IgD-negative memory B cell (primary cell): ENCODE results near the gene MRPS2. TPM values are rescaled to one million over a fixed set of nuclear protein-coding genes. Genes with fewer than 3 reads are reported as not detected.
"Not testable (repeated sequence)": the region's sequence is repeated elsewhere in the genome, so short reads cannot be mapped to it uniquely, and the experiment has no call there.

Source experiments
- H3K27ac Mint-ChIP-seq, 3 donors: one replicate each; pipeline ENCODE4 v1.8.0; 2020 to 2022; ENCODE audit warnings: mild to moderate bottlenecking in 3 of 3, mixed read lengths in 3 of 3, moderate library complexity in 1 of 3
- H3K27me3 Mint-ChIP-seq: one replicate; pipeline ENCODE4 v1.8.0; 2021; ENCODE audit warnings: mixed read lengths
- H3K36me3 Mint-ChIP-seq: one replicate; pipeline ENCODE4 v1.8.0; 2020; ENCODE audit warnings: mild to moderate bottlenecking, mixed read lengths
- H3K4me1 Mint-ChIP-seq, 3 donors: one replicate each; pipeline ENCODE4 v1.8.0; 2020 to 2022; ENCODE audit warnings: mixed read lengths in 3 of 3, mild to moderate bottlenecking in 1 of 3
- H3K4me3 Mint-ChIP-seq, 4 donors: one replicate each; pipeline ENCODE4 v1.8.0; 2020 to 2022; ENCODE audit warnings: mild to moderate bottlenecking in 4 of 4, mixed read lengths in 4 of 4, moderate library complexity in 3 of 4
- H3K9me3 Mint-ChIP-seq, 3 donors: one replicate each; pipeline ENCODE4 v1.8.0; 2020 to 2021; ENCODE audit warnings: mixed read lengths in 3 of 3, mild to moderate bottlenecking in 1 of 3
- polyA plus RNA-seq: library from polyadenylated mRNA; unstranded; fragments of 300-500 nt; fragmentation: Illumina TruSeq; gene quantifications from one replicate; pipeline ENCODE4 v1.2.3, GENCODE V29; 2021

The MRPS2 gene
- polyA plus RNA-seq, 1 donor from 2014 or later, result 65.7 TPM

DNA sequence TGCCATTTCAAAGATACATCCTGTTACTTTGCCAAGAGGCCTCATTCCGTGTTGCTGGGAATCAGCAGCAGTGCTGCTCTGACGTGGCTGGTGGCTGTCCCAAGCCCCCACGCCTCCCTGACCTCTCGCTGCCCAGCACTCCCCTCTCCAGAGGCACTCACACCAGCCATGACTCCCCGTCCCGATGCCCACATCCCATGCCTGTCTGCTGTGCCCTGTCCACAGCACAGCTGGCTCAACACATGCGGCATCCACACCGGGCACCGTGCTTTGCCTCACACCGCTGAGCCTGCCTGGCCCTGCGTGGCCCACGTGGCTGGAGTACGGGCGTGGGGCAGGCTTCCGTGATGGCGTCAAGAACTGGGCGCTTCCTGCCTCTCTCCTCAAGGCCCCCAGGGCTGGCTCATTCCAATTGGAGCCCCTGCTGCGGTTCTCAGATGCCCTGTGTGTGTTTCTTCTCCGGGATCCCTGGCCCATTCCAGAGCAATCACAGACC is 12.9 kb downstream of the MRPS2 start:
- H3K27me3 Mint-ChIP-seq, result peaks cover 3% of the 10 kb centered on the region
- H3K36me3 Mint-ChIP-seq, result no peaks in the 10 kb centered on the region
- no peak overlapping the region for H3K27ac Mint-ChIP-seq
- H3K4me3 Mint-ChIP-seq, result no peak overlapping the region
- H3K9me3 Mint-ChIP-seq, result peaks cover 5 to 17% (median 9%) of the 10 kb centered on the region in 3 donors
- peaks cover 0 to 4% (median 3%) of the 10 kb centered on the region in 3 donors for H3K4me1 Mint-ChIP-seq

DNA sequence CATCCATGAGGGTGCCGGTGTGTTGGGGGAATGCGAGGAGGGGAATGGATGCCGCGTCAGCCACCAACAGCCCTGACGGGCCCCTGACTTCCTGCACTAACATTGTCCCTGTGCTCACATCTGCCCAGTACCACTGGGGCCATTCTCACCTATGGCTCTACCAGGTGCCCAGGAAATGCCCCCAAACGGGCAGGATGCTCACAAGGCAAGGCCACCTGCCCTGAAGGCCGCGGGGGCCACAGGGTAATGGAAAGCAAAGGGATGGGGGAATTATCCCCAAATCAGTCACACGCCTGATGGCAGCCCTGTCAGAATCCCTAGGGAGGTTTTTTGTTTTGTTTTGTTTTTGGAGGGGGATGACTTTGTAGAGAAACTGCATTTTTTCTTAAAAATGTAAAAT is 13.4 kb downstream of the MRPS2 start:
- H3K36me3 Mint-ChIP-seq, H3K4me1 Mint-ChIP-seq, H3K27me3 Mint-ChIP-seq, H3K27ac Mint-ChIP-seq: not testable (repeated sequence)
- Mint-ChIP-seq H3K4me3 (peak overlapping the region in 1 of 4 donors; percentile 22), H3K9me3 (peaks cover 5 to 14% (median 9%) of the 10 kb centered on the region in 3 donors)

DNA sequence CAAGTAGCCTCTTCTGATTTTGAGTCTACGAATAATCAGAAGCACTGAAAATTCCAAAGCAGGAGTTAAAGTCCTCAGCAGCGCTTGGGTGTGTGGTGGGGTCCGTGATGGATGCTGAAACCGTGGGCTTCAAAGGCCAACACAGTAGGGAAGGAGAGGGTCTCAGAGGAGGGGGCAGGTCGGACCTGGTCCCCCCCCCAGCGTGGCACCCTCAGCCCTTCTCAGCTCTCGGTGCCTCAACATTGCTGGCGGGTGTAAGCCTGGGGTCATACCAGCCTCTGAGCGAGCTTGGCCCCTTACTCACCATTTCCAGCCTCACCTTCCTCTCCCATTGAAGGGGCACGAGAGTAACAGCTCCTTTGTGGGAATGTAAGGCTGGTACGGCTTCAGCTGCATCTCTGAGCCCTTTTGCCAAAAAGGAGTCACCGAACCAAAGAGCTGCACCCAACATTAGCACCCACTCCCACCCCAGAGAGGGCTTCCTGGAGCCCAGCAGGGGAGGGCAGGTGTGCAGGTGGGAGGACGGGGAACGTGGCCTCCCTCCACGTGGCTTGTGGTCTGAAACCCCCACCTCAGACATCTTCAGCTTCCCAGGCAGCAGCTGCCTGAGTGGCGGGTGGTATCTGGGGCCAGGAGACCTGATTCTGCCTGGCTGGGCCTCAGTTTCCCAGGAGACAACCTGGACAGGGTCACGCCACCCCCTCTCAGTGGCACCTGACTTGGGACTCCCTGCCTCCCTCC is 14.0 kb downstream of the MRPS2 start:
- H3K27me3 Mint-ChIP-seq, result no peaks in the 10 kb centered on the region
- peak overlapping the region in 1 of 4 donors; percentile 22 for H3K4me3 Mint-ChIP-seq
- H3K27ac Mint-ChIP-seq, result no peak overlapping the region
- peaks cover 0 to 6% (median 3%) of the 10 kb centered on the region in 3 donors for H3K4me1 Mint-ChIP-seq
- peaks cover 1 to 8% (median 3%) of the 10 kb centered on the region in 3 donors for H3K9me3 Mint-ChIP-seq
- H3K36me3 Mint-ChIP-seq, result no peaks in the 10 kb centered on the region

DNA sequence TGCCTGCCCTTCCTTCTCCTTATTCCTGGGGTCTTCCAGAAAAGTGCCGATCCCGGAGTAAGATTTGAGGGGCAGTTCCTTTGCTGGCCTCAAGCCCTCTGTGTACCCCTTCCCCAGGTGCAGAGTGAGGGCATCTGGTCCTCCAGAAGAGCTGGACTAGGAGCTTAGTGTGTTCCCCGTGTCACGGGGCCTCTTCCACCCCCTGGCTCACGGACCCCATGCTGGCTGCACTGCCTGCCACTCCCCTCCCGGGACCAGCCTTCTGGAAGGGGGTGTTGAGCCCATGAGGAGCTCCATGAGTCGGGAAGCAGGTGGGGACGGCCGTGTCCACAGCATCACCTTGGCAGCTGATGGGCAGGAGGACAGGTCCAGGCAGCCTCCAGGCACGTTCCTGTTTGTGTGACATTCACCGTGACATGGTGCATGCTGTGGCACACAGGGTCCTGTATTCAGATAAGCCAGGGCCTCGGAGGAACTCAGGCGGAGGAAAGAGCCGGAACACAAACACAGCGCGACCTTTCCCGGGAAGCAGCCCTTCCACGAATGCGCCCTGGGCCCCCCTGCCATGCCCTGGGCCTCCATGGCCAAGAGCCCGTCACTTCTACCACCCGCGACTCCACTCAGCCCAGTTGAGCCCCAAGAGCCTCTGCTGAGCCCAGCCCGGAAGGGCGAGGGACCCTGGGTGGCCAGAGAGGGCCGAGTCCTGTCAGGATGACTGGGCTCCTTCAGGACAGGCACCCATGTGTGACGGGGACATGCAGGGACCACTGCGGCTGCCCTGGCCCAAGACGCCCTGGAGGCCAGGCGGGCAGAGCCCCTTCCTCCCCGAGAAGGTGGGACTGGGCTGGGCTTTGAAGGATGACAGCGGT is 14.8 kb downstream of the MRPS2 start:
- peaks cover 0 to 6% (median 0%) of the 10 kb centered on the region in 3 donors for H3K9me3 Mint-ChIP-seq
- peaks cover 0 to 6% (median 3%) of the 10 kb centered on the region in 3 donors for H3K4me1 Mint-ChIP-seq
- peaks cover 2% of the 10 kb centered on the region for H3K27me3 Mint-ChIP-seq
- no peak overlapping the region for H3K27ac Mint-ChIP-seq
- no peak overlapping the region for H3K4me3 Mint-ChIP-seq
- H3K36me3 Mint-ChIP-seq, result no peaks in the 10 kb centered on the region

DNA sequence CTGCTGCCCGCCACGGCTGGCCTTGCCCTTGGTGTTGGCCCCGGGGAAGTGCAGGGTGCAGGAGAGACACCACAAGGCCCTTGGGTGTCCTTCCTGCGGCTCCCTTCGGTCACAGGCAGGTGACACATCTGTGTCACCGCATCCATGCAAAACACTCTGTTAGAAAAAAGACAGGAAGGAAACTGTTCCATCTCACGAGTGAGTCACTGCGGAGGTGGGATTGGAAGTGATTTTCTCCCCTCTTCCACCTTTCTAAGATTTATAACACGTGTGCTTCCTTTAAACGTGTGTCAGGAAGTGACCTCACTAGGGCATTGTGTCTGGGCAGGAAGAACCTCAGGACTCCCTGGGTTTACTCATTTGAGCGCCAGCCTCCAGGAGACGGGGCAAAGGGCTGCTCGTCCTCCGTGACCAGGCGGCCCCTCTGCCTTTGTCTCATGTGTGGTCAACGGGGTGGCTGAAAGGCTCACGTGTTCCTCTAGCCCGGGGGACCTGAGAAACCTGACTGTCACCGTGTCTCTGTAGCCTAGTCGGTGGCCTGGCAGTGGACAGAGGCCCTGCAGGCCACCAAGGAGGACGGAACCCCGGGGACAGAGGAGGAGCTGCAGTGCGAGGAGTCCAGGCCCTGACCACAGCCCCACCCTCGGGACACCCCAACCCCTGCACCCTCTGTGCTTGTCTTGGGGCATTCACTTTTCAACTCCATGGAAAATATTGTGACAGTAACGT is 15.8 kb downstream of the MRPS2 start:
- Mint-ChIP-seq H3K9me3 (no peaks in the 10 kb centered on the region), H3K4me3 (no peak overlapping the region), H3K27ac (no peak overlapping the region), H3K4me1 (peaks cover 0 to 6% (median 3%) of the 10 kb centered on the region in 3 donors), H3K27me3 (peaks cover 5% of the 10 kb centered on the region), H3K36me3 (no peaks in the 10 kb centered on the region)

DNA sequence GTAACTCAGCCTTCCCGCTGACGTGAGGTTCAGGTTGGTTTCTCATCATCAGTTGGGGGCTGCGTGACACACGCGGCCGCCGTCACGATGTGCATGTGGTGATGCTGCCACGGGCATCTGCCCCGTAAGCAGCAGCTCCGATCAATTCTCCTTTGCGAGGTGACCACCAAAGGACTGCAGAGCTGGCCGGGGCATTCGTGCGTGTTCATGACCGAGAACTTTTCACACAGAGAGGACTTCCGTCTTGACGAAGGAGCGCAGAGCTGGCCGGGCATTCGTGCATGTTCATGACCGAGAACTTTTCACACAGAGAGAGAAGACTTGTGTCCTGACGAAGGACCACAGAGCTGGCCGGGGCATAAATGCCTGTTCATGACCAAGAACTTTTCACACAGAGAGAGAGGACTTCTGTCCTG is 16.9 kb downstream of the MRPS2 start:
- no peak overlapping the region for H3K4me3 Mint-ChIP-seq
- H3K9me3 Mint-ChIP-seq, result no peaks in the 10 kb centered on the region
- peaks cover 0 to 6% (median 1%) of the 10 kb centered on the region in 3 donors for H3K4me1 Mint-ChIP-seq
- H3K36me3 Mint-ChIP-seq, result no peaks in the 10 kb centered on the region
- H3K27me3 Mint-ChIP-seq, result peaks cover 5% of the 10 kb centered on the region
- no peak overlapping the region for H3K27ac Mint-ChIP-seq

DNA sequence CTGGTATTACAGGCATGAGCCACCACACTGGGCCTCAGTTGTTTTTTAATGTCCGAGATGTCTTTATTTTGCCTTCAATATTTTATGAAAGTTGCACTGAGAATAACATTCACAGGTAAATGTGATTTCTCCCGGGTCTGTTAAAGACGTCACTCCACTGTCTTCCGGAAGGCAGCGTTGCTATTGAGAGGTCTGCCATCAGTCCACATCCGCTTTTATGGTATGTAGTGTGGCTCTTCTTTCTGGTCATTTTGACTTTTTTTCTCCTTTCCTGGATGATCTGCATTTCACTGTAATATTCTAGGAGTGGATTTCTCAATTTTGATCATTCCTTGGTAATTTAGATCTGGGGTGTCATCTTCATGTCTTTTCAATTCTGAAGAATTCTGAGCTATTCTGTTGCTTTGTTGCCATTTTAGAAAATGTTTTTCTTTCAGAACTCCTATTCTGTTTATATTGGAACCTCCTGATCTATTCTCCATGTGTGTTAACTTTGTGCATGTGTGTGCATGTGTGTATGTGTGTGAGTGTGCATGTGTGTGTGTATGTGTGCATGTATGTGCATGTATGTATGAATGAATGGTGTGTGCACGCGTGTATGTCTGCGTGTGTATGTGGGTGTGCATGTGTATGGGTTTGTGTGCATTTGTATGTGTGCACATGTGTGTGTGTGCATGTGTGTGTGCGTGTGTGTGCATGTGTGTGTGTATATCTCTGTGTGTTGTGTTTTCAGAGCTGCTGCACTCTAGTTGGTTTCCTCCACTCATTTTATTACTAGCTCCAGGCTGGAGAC is 18.9 kb downstream of the MRPS2 start:
- H3K4me1 Mint-ChIP-seq, result peaks cover 0 to 2% (median 0%) of the 10 kb centered on the region in 3 donors
- H3K27ac Mint-ChIP-seq, result no peak overlapping the region
- H3K27me3 Mint-ChIP-seq, result peaks cover 5% of the 10 kb centered on the region
- H3K36me3 Mint-ChIP-seq, result no peaks in the 10 kb centered on the region
- H3K4me3 Mint-ChIP-seq, result no peak overlapping the region
- H3K9me3 Mint-ChIP-seq, result no peaks in the 10 kb centered on the region

DNA sequence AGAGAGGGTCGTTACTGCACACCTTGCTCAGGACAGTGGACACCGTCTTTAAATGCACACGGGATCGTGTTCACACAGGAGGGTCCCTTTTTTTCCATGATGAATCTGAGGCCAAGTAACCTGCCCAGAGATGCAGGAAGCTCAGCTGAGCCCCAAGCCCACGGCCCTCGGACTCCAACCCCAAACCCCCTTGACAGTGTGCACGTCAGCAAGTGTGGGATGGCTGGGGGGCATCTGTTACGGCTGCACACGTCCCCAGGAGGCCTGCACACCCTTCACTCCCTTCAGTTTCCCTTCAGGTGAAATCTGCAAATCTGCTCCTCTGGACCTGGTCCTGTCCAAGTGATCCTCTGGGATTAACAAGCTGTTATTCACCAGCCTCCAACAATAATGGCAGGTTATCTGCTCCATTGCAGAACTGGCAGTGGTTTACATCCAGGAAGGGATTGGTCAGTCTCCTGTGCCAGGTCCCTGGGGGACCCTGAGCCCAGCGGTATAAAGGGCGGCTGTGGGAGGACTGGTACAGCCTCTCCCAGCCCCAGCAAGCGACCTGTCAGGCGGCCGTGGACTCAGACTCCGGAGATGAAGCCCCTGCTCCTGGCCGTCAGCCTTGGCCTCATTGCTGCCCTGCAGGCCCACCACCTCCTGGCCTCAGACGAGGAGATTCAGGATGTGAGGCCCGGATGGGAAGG is 20.6 kb downstream of the MRPS2 start, which contains the start of gene LCN1:
Gene LCN1 (plus strand): TSS at position 525 of the 692 bp plus-strand sequence. CDS start 58 bp downstream, at position 583.
- H3K27ac Mint-ChIP-seq, result no peak within 1 kb of the TSS
- no peaks in the 10 kb centered on the region for H3K9me3 Mint-ChIP-seq
- peaks cover 5% of the 10 kb centered on the region for H3K27me3 Mint-ChIP-seq
- H3K4me3 Mint-ChIP-seq, result no peak within 1 kb of the TSS
- H3K36me3 Mint-ChIP-seq, result no peaks in the 10 kb centered on the region
- H3K4me1 Mint-ChIP-seq, result peaks cover 0 to 2% (median 0%) of the 10 kb centered on the region in 3 donors

DNA sequence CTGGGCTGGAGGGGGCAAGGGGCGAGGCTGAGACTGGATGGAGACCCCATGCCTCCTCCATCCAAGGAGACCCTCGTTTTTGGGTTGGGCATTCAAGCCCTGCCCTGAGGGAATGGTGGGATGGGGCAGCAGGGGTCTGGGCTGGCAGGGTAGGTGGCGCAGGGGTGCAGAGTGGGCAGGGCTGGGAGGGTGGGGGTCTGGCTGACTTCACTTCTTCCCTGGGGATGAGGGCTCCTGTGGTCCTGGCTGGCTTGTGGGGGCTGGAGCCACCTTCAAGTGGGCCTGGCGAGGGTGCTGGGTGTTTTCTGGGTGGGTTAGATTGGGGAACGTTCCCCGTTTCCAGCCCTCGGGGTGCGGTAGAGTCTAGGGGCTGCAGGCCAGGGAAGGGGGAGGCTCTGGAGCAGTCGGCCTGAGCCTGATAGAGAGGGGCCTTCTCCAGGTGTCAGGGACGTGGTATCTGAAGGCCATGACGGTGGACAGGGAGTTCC is 21.2 kb downstream of the MRPS2 start:
- H3K27me3 Mint-ChIP-seq, result peaks cover 5% of the 10 kb centered on the region
- no peak overlapping the region for H3K27ac Mint-ChIP-seq
- H3K9me3 Mint-ChIP-seq, result no peaks in the 10 kb centered on the region
- no peaks in the 10 kb centered on the region for H3K36me3 Mint-ChIP-seq
- peaks cover 0 to 2% (median 0%) of the 10 kb centered on the region in 3 donors for H3K4me1 Mint-ChIP-seq
- no peak overlapping the region for H3K4me3 Mint-ChIP-seq

DNA sequence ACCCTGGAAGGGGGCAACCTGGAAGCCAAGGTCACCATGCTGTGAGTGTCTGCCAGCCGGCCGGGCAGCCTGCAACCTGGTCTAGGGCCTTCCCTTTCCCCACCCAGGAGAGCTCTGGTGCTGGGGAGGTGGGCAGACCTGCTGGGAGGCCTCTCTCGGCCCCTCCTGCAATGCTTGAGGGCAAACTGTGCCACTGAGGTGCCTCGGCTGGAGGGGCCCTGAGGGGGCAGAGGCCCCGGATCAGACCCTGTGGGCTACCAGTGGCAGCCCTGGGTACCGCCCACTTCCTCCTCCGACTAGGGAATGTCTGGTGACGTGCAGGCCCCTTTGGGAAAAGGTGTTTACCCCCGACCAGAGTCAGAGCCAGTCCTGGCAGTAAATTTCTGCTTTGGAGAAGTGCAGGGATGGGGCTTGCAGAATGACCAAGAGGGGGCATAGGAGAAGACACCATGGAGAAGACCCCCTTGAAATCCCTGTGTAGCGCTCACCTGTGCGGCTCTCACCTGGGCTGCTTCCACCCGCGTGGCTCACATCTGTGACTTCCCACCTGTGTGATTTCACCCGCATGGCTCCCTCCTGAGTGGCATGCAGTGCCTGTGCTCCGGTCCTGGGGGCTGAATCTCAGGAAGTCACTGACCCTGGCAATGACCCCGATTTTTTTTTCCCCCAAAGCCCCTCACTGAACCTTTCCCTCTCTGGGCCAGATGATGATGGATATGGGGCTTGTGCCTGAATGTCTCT is 21.8 kb downstream of the MRPS2 start:
- H3K4me1 Mint-ChIP-seq, result peaks cover 0 to 2% (median 0%) of the 10 kb centered on the region in 3 donors
- H3K27ac Mint-ChIP-seq, result no peak overlapping the region
- H3K4me3 Mint-ChIP-seq, result no peak overlapping the region
- H3K27me3 Mint-ChIP-seq, result peaks cover 5% of the 10 kb centered on the region
- no peaks in the 10 kb centered on the region for H3K9me3 Mint-ChIP-seq
- H3K36me3 Mint-ChIP-seq, result no peaks in the 10 kb centered on the region

DNA sequence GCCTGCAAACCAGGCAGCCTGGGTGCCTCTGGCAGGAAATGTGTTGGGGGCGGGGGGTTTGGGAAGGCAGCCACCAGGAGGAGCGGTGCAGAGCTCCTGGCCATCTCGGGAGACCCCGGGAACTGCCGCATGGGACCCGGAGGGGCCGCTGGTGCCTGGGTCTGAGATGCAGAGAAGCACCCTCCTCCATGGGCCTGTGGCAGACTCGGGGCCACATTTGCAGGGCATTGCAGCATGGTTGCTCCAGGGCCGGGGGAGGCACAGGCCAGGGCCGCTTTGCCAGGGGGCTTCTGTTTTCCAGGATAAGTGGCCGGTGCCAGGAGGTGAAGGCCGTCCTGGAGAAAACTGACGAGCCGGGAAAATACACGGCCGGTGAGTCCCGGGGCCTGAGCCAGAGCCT is 22.4 kb downstream of the MRPS2 start:
- peaks cover 0 to 2% (median 0%) of the 10 kb centered on the region in 3 donors for H3K4me1 Mint-ChIP-seq
- peaks cover 5% of the 10 kb centered on the region for H3K27me3 Mint-ChIP-seq
- H3K36me3 Mint-ChIP-seq, result no peaks in the 10 kb centered on the region
- H3K27ac Mint-ChIP-seq, result no peak overlapping the region
- H3K9me3 Mint-ChIP-seq, result no peaks in the 10 kb centered on the region
- H3K4me3 Mint-ChIP-seq, result no peak overlapping the region

DNA sequence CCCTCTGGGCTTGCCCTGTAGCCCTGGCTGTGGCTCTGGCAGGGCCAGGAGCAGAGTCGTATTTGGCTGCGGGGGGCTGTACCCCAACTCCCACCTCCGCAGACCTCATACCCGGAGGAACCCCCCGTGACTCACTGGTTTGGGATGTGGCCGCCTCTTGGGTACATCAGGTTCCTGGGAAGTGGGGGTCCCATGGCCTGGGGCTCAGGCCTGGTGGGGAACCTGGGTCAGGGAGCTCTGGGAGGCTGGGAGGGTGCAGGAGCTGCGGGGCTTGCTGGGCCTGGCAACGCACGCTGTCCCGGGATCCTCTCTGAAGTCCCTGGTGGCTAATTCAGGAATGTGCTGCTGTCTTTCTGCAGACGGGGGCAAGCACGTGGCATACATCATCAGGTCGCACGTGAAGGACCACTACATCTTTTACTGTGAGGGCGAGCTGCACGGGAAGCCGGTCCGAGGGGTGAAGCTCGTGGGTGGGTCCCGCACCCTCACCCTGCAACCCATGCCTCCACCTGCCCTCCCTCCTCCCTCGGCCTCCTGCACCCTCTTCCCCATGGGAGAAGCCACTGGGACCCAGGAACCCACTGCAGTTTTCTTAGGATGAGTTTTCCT is 23.1 kb downstream of the MRPS2 start:
- peaks cover 5% of the 10 kb centered on the region for H3K27me3 Mint-ChIP-seq
- H3K4me1 Mint-ChIP-seq, result peaks cover 0 to 2% (median 0%) of the 10 kb centered on the region in 3 donors
- H3K36me3 Mint-ChIP-seq, result no peaks in the 10 kb centered on the region
- no peaks in the 10 kb centered on the region for H3K9me3 Mint-ChIP-seq
- no peak overlapping the region for H3K27ac Mint-ChIP-seq
- H3K4me3 Mint-ChIP-seq, result no peak overlapping the region
